ENCODE results near the gene CD53.
"Not testable (repeated sequence)": the region's sequence is repeated elsewhere in the genome, so short reads cannot be mapped to it uniquely, and the experiment has no call there.

The CD53 gene

GRCh38 chr1:110916669-110917306 lies 43.8 kb downstream of the CD53 start:
- no peak for DNase-seq (ENCODE audit: low read depth)

GRCh38 chr1:110918016-110918415 lies 45.1 kb downstream of the CD53 start:
- no peak for DNase-seq (ENCODE audit: low read depth)

GRCh38 chr1:110921953-110922352 lies 49.0 kb downstream of the CD53 start:
- DNase-seq (ENCODE audit: low read depth), result no peak

- no peak for DNase-seq (ENCODE audit: low read depth)
Measured at GRCh38 chr1:110927484-110928075, 54.6 kb downstream of the CD53 start.

GRCh38 chr1:110928191-110928590 lies 55.2 kb downstream of the CD53 start:
- no peak for DNase-seq (ENCODE audit: low read depth)

- DNase-seq (ENCODE audit: low read depth), result no peak
Measured at GRCh38 chr1:110928904-110929303, 56.0 kb downstream of the CD53 start.

- DNase-seq (ENCODE audit: low read depth), result not testable (repeated sequence)
Measured at GRCh38 chr1:110931097-110931496, 58.1 kb downstream of the CD53 start.

GRCh38 chr1:110936567-110936966 lies 63.6 kb downstream of the CD53 start:
- no peak for DNase-seq (ENCODE audit: low read depth)

- DNase-seq (ENCODE audit: low read depth), result no peak
Measured at GRCh38 chr1:110944806-110945205, 71.9 kb downstream of the CD53 start.

- no peak for DNase-seq (ENCODE audit: low read depth)
Measured at GRCh38 chr1:110945626-110946025, 72.7 kb downstream of the CD53 start.

- DNase-seq (ENCODE audit: low read depth), result no peak
Measured at GRCh38 chr1:110948038-110948810, 75.3 kb downstream of the CD53 start.

Data from stimulated activated CD8-positive, alpha-beta memory T cell treated with anti-CD3 and anti-CD28 coated beads, Interleukin-12 subunit alpha, Interleukin-12 subunit beta, amount 100 ng/mL, for 1 hour (primary cell).